ENCODE measurements around the gene ZNF518A. TPM values are rescaled to one million over a fixed set of nuclear protein-coding genes. Genes with fewer than 3 reads are reported as not detected.
A peak's percentile ranks its signal among the peaks of the same experiment; 100 is the strongest.

Gene ZNF518A, protein sequence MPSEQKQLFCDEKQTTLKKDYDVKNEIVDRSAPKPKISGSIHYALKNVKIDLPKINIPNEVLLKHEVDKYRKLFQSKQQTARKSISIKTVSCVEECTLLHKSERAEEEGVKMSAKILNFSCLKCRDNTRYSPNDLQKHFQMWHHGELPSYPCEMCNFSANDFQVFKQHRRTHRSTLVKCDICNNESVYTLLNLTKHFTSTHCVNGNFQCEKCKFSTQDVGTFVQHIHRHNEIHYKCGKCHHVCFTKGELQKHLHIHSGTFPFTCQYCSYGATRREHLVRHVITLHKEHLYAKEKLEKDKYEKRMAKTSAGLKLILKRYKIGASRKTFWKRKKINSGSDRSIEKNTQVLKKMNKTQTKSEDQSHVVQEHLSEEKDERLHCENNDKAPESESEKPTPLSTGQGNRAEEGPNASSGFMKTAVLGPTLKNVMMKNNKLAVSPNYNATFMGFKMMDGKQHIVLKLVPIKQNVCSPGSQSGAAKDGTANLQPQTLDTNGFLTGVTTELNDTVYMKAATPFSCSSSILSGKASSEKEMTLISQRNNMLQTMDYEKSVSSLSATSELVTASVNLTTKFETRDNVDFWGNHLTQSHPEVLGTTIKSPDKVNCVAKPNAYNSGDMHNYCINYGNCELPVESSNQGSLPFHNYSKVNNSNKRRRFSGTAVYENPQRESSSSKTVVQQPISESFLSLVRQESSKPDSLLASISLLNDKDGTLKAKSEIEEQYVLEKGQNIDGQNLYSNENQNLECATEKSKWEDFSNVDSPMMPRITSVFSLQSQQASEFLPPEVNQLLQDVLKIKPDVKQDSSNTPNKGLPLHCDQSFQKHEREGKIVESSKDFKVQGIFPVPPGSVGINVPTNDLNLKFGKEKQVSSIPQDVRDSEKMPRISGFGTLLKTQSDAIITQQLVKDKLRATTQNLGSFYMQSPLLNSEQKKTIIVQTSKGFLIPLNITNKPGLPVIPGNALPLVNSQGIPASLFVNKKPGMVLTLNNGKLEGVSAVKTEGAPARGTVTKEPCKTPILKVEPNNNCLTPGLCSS (N-terminal part only)
- total RNA-seq, result 10 to 100 TPM; 13.9 to 31.6 TPM

DNA sequence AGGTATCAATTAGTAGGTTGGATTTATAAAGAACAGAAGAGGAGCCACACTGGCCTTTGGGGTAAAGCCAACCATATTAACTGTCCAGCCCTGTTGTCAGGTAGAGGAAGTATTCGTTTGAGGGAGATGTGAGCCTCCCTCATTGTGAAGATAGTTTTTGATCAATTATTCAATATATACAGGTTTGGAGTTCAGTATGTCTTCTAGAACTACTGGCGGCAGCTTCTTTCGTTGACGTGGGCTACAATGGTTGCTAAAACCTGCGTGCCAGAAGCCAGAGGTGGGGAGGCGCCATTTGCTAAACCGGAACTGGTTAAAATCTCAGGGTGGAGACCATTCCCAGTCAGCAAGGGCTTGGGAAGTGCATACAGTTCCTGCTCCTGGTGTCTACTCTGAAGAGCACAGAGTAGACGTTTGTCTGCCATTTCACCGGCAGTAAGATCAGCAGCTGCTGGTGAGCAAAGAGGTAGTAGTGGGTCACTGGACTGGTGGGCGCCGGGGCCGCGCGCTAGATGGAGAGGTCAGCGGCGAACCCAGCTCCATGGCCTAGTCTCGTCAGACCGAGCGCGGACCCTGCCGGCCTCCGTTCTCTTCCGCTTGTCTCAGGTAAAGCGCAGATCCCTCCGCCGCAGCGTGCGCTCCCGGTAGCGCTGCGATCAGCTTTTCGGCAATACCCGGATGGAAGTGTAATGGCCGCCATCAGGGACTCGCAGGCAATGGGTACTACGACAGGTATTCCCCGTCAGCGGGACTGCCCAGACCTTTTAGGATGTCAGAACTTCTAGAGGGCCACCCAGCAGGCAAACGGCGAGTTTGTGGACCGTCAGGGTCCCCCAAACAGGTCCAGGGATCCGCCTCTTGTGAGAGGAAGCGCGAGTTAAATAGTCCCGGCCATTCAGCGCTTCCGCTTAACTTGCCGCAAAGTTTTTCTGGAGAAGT, at the start of gene ZNF518A:
Gene ZNF518A, plus strand, starts transcription at position 911 of the 939 bp plus-strand sequence. CDS start 26,026 bp downstream, outside the sequence.
- Histone ChIP-seq H3K9me3 (no peaks in the 10 kb centered on the region), H3K36me3 (peaks cover 5% of the 10 kb centered on the region), H3K4me3 (peak within 1 kb of the TSS; percentile 83), H3K27ac (peak within 1 kb of the TSS; percentile 87 to 95), H3K4me1 (ENCODE audit: control insufficient read depth in 1 of 2, low read depth in 2 of 2) (peaks cover 11 to 15% of the 10 kb centered on the region in 2 donors), H3K27me3 (replicated peaks; ENCODE audit: insufficient read depth) (no peaks in the 10 kb centered on the region)
- peak; percentile 93 for ATAC-seq (ENCODE audit: insufficient number of reproducible peaks, low FRiP score, low read depth)
- TF ChIP-seq, protein P1, sequence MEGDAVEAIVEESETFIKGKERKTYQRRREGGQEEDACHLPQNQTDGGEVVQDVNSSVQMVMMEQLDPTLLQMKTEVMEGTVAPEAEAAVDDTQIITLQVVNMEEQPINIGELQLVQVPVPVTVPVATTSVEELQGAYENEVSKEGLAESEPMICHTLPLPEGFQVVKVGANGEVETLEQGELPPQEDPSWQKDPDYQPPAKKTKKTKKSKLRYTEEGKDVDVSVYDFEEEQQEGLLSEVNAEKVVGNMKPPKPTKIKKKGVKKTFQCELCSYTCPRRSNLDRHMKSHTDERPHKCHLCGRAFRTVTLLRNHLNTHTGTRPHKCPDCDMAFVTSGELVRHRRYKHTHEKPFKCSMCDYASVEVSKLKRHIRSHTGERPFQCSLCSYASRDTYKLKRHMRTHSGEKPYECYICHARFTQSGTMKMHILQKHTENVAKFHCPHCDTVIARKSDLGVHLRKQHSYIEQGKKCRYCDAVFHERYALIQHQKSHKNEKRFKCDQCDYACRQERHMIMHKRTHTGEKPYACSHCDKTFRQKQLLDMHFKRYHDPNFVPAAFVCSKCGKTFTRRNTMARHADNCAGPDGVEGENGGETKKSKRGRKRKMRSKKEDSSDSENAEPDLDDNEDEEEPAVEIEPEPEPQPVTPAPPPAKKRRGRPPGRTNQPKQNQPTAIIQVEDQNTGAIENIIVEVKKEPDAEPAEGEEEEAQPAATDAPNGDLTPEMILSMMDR (IDR thresholded peaks at IDR 0.05), result no peak
- peak; percentile 47 for DNase-seq (ENCODE audit: low spot score)

GRCh38 chr10:96082153-96082552, 47.9 kb upstream of the ZNF518A start:
- no peak overlapping the region for H3K4me3 ChIP-seq
- no peaks in the 10 kb centered on the region for H3K9me3 ChIP-seq
- H3K36me3 ChIP-seq, result peaks cover 4% of the 10 kb centered on the region
- H3K4me1 ChIP-seq (ENCODE audit: control insufficient read depth in 1 of 2, low read depth in 2 of 2), result no peaks in the 10 kb centered on the region
- H3K27me3 ChIP-seq (replicated peaks; ENCODE audit: insufficient read depth), result no peaks in the 10 kb centered on the region
- TF ChIP-seq, protein P1 (IDR thresholded peaks at IDR 0.05), result no peak
- no peak for ATAC-seq (ENCODE audit: insufficient number of reproducible peaks, low FRiP score, low read depth)
- no peak overlapping the region for H3K27ac ChIP-seq
- no peak for DNase-seq (ENCODE audit: low spot score)

GRCh38 chr10:96082748-96083147, 47.3 kb upstream of the ZNF518A start:
- H3K36me3 ChIP-seq, result peaks cover 4% of the 10 kb centered on the region
- ATAC-seq (ENCODE audit: insufficient number of reproducible peaks, low FRiP score, low read depth) (no peak), DNase-seq (ENCODE audit: low spot score) (no peak)
- H3K4me1 ChIP-seq (ENCODE audit: control insufficient read depth in 1 of 2, low read depth in 2 of 2), result no peaks in the 10 kb centered on the region
- H3K9me3 ChIP-seq, result no peaks in the 10 kb centered on the region
- no peak overlapping the region for H3K4me3 ChIP-seq
- no peak overlapping the region for H3K27ac ChIP-seq
- TF ChIP-seq, protein P1 (IDR thresholded peaks at IDR 0.05), result no peak
- no peaks in the 10 kb centered on the region for H3K27me3 ChIP-seq (replicated peaks; ENCODE audit: insufficient read depth)

- no peak for DNase-seq (ENCODE audit: low spot score)
- TF ChIP-seq, protein P1 (IDR thresholded peaks at IDR 0.05), result no peak
- H3K4me1 ChIP-seq (ENCODE audit: control insufficient read depth in 1 of 2, low read depth in 2 of 2), result no peaks in the 10 kb centered on the region
Measured at GRCh38 chr10:96089116-96089515, 41.0 kb upstream of the ZNF518A start.

More at GRCh38 chr10:96089116-96089515, 41.0 kb upstream of the ZNF518A start:
- H3K27ac ChIP-seq, result peak overlapping the region in 1 of 2 donors; percentile 87
- H3K27me3 ChIP-seq (replicated peaks; ENCODE audit: insufficient read depth), result no peaks in the 10 kb centered on the region
- H3K36me3 ChIP-seq, result no peaks in the 10 kb centered on the region
- no peaks in the 10 kb centered on the region for H3K9me3 ChIP-seq
- H3K4me3 ChIP-seq, result peak overlapping the region; percentile 95
- no peak for ATAC-seq (ENCODE audit: insufficient number of reproducible peaks, low FRiP score, low read depth)

Data from thoracic aorta (tissue), 2 donors.